Stimulated activated effector memory CD8-positive, alpha-beta T cell treated with anti-CD3 and anti-CD28 coated beads, Interleukin-12 subunit alpha, Interleukin-12 subunit beta, amount 100 ng/mL, for 72 hours (primary cell): ENCODE measurements around the gene GRIA4.
"Not testable (repeated sequence)": the region's sequence is repeated elsewhere in the genome, so short reads cannot be mapped to it uniquely, and the experiment has no call there.

Source experiments
- ATAC-seq: fragments of 150-1000 bp; cut with Tn5 transposase; 2 replicates; pipeline ENCODE4 v1.10.0; 2021
- DNase-seq, 2 donors: peaks; one replicate each; pipeline ENCODE4 v3.0.0; 2021 to 2022; ENCODE audit warnings: low spot score in 2 of 2
- H3K27ac Mint-ChIP-seq: one replicate; pipeline ENCODE4 v1.8.0; 2022; ENCODE audit warnings: mild to moderate bottlenecking, mixed read lengths
- H3K36me3 Mint-ChIP-seq: one replicate; pipeline ENCODE4 v1.8.0; 2022; ENCODE audit warnings: mild to moderate bottlenecking, mixed read lengths
- H3K4me1 Mint-ChIP-seq: one replicate; pipeline ENCODE4 v1.8.0; 2022; ENCODE audit warnings: mixed read lengths
- H3K4me3 Mint-ChIP-seq: one replicate; pipeline ENCODE4 v1.8.0; 2022; ENCODE audit warnings: mild to moderate bottlenecking, mixed read lengths
- H3K9me3 Mint-ChIP-seq: one replicate; pipeline ENCODE4 v1.8.0; 2022; ENCODE audit warnings: mixed read lengths

GRIA4 gene

DNA sequence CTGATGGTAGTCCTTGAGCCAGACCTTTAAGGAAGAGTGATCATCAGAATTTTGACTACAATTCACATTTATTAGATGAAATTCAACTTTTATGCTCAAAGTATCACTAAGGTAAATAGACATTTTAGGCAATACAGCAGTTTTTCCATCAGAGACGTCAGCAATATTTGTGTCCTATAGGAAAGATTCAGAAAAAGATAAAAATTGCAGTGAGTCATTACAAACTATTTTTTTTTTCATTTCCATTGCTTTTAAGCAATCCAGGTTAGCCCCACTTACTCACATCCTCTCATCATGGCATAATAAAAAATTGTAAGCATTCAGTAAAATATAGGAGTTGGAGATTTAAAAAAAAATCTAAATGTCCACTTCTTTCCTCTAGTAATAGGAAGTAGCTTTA is 365.3 kb downstream of the GRIA4 start:
- H3K4me3 Mint-ChIP-seq, result no peak overlapping the region
- H3K27ac Mint-ChIP-seq, result no peak overlapping the region
- H3K4me1 Mint-ChIP-seq, result no peaks in the 10 kb centered on the region
- no peaks in the 10 kb centered on the region for H3K9me3 Mint-ChIP-seq
- ATAC-seq, result no peak
- H3K36me3 Mint-ChIP-seq, result no peaks in the 10 kb centered on the region
- no peak for DNase-seq

DNA sequence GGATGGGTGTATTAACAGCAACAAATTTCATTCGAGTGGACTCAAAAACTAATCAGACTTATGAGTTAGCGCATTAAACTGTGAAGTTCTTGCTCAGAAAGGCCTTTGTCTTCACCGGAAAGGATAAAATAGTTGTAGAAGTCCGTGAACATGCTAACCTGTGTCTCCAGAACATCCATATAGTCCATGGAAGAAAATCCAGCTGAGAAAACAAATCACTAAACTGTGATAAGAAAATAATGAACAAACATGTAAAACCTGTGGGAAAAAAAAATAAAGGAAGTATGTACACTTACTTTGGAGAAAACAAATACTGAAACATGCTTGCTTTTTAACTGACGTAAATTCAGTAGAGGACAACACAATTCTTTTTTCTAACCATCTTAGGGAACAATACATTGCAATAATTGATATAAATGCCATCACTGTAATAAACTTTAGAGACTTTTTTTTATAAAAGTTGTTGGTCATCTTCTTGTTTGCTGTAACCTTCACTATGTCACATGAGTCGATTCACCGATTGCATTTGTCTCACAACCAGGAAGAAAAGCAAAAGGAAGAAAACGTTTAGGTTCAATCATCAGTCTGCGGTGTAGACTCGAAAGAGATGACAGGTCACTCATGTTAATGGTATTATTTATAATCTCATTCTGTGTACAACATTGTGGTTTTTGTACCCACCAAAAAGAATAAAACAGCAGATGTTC is 370.3 kb downstream of the GRIA4 start:
- Mint-ChIP-seq H3K9me3 (peaks cover 4% of the 10 kb centered on the region), H3K27ac (no peak overlapping the region), H3K36me3 (no peaks in the 10 kb centered on the region), H3K4me3 (no peak overlapping the region), H3K4me1 (no peaks in the 10 kb centered on the region)
- ATAC-seq (no peak), DNase-seq (no peak)

- no peak overlapping the region for H3K4me3 Mint-ChIP-seq
- ATAC-seq (no peak), DNase-seq (no peak)
- H3K36me3 Mint-ChIP-seq, result no peaks in the 10 kb centered on the region
- H3K4me1 Mint-ChIP-seq, result no peaks in the 10 kb centered on the region
- H3K27ac Mint-ChIP-seq, result no peak overlapping the region
- peaks cover 2% of the 10 kb centered on the region for H3K9me3 Mint-ChIP-seq
These were observed 376.7 kb downstream of the GRIA4 start for GRCh38 chr11:105986554-105986953.

DNA sequence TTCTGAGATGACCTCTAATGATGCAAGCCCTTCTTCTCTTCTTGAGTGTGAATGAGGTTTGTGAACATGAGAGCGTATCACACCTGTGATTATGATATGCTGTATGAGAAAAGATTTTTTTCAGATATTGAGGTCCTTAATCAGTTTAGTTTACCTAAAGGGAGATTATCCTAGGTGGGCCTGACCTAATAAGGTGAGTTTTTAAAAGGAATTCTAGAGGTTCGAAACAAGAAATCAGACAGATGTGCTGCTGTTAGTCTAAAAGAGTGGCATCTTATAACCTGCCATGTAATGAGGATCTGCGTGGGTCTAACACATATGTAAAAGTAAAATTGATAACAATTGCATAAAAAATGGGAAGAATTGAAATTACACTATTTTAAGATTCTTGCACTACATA is 378.3 kb downstream of the GRIA4 start:
- ATAC-seq (no peak), DNase-seq (no peak)
- H3K36me3 Mint-ChIP-seq, result no peaks in the 10 kb centered on the region
- peaks cover 5% of the 10 kb centered on the region for H3K9me3 Mint-ChIP-seq
- H3K4me1 Mint-ChIP-seq, result no peaks in the 10 kb centered on the region
- no peak overlapping the region for H3K27ac Mint-ChIP-seq
- no peak overlapping the region for H3K4me3 Mint-ChIP-seq

DNA sequence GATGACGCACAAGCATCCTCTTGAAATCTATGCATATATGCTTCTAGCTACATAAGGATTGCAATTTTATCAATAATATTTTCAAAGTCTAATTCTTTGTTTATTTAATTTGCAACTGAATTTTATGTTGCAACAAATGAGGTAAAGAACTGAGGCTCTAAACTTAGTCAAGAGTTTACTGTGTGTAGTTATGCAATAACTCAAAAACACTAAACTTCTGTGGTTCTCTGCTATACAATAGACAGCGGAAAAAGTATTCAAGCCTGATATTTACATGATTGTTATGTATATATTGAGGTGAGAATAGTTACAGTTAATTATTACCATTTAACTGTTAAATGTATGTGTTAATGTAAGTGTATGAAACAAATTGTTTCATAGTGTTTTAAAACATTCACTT is 379.3 kb downstream of the GRIA4 start:
- Mint-ChIP-seq H3K36me3 (no peaks in the 10 kb centered on the region), H3K27ac (no peak overlapping the region), H3K9me3 (peaks cover 9% of the 10 kb centered on the region), H3K4me3 (no peak overlapping the region), H3K4me1 (no peaks in the 10 kb centered on the region)
- DNase-seq (no peak), ATAC-seq (no peak)

DNA sequence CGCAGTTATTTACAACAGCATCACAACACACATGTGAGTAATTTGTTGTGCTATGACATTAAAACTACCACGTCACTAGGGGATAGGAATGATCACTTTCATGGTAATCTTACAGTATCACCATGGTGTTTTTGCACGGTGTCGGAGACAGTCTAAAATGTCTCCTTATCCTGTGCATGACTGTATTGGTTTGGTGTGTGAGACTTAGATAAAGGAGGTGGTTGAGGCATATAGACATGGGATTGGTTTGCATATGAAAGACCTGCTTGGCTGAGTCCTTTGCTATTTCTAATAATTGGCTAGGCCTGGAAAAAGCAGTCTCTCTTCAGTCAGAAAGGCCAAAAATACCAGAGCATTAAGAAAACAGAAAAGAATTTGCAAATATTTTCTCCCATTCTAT is 382.0 kb downstream of the GRIA4 start:
- DNase-seq, result no peak
- H3K4me1 Mint-ChIP-seq, result peaks cover 6% of the 10 kb centered on the region
- peaks cover 10% of the 10 kb centered on the region for H3K9me3 Mint-ChIP-seq
- H3K27ac Mint-ChIP-seq, result no peak overlapping the region
- ATAC-seq, result no peak
- no peak overlapping the region for H3K4me3 Mint-ChIP-seq
- peaks cover 3% of the 10 kb centered on the region for H3K36me3 Mint-ChIP-seq

DNA sequence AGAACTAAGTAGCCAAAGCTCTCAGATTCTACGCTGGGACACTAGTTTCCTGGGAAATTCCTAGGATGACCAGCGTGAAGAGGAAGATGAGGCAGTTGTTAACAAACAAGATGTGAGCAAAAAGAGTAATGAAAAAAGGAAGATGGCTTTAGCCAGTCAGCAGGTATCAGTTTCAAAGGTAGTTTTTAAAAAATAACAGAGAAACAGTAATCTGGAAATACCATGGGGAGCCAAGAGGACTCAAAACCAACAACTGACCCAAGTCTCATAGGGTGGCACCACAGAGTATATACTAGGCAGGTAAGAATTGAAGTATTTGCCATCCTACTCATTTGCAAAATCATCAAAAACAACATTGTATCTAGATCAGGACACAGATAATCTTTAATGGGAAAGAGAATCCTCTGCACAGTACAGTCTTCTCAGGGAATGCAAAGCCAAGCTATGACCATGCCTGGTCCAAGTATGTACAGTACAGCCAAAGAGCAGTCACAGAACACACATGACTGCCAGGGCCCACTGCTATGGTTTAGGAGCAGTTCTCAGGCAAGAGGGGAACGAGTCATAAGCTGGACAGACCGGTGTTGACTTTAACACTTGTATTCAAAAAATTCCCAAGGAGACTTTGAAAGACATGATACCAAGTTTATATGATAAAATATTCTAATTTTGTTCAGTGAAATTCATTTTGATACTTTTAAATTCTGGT is 391.6 kb downstream of the GRIA4 start:
- no peak for ATAC-seq
- peaks cover 26% of the 10 kb centered on the region for H3K36me3 Mint-ChIP-seq
- no peak overlapping the region for H3K4me3 Mint-ChIP-seq
- no peak overlapping the region for H3K27ac Mint-ChIP-seq
- DNase-seq, result no peak
- peaks cover 24% of the 10 kb centered on the region for H3K4me1 Mint-ChIP-seq
- H3K9me3 Mint-ChIP-seq, result peaks cover 12% of the 10 kb centered on the region

DNA sequence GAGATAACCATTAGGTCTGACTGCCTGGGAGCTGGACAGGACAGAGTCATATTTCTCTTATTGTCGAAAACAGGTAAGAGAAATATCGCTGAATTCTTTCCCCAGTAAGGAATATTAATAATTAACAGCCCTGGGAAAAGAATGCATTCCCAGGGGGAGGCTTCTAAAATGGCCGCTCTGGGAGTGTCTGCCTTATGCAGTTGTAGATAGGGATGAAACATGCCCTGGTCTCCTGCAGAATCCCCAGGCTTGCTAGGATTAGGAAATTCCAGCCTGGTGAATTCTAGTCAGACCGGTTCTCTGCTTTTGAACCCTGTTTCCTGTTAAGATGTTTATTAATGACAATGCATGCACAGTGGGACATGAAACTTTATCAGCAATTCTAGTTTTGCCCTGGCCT is 393.2 kb downstream of the GRIA4 start:
- ATAC-seq, H3K4me3 Mint-ChIP-seq, H3K27ac Mint-ChIP-seq, DNase-seq: not testable (repeated sequence)
- H3K36me3 Mint-ChIP-seq, result peaks cover 31% of the 10 kb centered on the region
- H3K9me3 Mint-ChIP-seq, result peaks cover 12% of the 10 kb centered on the region
- H3K4me1 Mint-ChIP-seq, result peaks cover 12% of the 10 kb centered on the region

DNA sequence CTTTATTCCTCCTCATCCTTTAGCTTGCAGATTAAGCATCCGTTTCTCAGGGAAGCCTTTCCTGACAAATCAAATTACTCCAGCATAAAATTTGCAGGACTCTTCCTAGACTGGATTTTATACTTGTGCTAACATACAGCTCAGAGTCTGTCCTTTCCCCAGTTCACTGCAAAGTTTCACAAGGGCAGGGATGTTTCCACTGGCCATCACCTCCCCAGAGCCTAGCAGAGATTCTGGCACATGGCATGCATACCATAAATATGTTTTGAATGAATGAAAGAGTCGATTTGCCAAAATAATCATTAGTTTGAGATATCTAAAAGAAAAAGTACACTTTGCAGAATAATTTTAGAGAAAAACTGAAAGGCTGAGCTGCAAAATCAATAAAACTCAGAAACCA is 401.6 kb downstream of the GRIA4 start:
- Mint-ChIP-seq H3K4me3 (no peak overlapping the region), H3K36me3 (peaks cover 72% of the 10 kb centered on the region), H3K27ac (no peak overlapping the region), H3K9me3 (no peaks in the 10 kb centered on the region), H3K4me1 (peaks cover 24% of the 10 kb centered on the region)
- ATAC-seq (no peak), DNase-seq (no peak)

DNA sequence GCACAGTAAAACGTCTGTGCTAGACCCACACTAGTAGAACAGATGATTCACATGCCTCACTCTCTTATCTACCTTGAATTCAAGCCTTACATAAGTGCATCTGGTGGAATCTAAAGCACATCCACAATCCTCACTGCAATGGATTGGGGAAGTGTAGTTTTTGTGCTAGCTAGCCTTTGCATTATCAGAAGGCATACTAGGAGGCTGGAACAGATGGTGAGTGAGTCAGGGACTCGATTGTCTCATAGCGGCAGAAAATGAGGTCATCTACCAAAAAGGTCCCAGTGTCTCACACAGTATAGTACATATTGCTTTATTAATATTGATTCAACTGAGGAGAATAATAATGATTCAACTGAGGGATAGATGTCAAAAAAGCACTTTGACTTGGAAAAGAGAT is 402.9 kb downstream of the GRIA4 start:
- ATAC-seq, result peak; percentile 70
- no peak for DNase-seq
- H3K27ac Mint-ChIP-seq, result no peak overlapping the region
- H3K4me1 Mint-ChIP-seq, result peaks cover 27% of the 10 kb centered on the region
- H3K9me3 Mint-ChIP-seq, result no peaks in the 10 kb centered on the region
- H3K36me3 Mint-ChIP-seq, result peaks cover 64% of the 10 kb centered on the region
- no peak overlapping the region for H3K4me3 Mint-ChIP-seq

DNA sequence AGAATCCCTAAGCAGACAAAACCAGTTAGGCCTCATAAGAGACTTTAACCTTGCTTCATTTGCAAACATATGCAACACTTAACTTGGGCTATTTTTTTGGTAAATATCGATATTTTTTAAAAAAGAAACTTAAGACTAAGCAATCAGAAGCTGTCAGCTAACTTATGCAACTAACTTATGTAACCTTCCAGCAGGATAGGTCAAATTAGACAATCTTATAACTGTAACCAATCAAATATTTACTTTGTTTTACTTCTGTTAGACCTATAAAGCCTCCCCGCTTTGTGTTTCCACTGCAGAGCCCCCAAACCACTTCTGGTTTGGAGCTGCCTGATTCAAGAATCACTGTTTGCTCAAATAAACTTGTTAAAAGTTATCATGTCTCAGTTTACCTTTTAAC is 404.2 kb downstream of the GRIA4 start:
- Mint-ChIP-seq H3K36me3 (peaks cover 53% of the 10 kb centered on the region), H3K27ac (no peak overlapping the region), H3K4me1 (peaks cover 36% of the 10 kb centered on the region), H3K9me3 (no peaks in the 10 kb centered on the region), H3K4me3 (no peak overlapping the region)
- no peak for ATAC-seq
- DNase-seq, result no peak

DNA sequence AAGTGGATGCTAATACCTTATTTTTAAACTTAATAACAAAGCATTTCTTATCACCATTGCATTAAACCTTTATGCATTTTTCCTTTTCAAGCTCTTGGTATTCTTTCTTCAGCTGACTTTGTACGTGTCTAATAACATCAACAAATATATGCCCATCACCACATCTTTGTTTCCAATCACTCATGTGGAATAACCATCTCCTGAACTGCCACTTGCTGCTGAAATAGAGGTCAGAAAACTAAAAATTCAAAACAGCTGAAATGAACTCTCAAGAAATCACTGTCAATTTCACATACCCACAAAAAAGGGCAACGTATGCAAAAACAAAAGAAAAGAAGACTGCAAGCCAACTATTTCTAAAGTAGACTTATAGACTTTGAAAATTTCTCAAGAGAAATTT is 404.7 kb downstream of the GRIA4 start:
- DNase-seq, result no peak
- no peaks in the 10 kb centered on the region for H3K9me3 Mint-ChIP-seq
- H3K36me3 Mint-ChIP-seq, result peaks cover 47% of the 10 kb centered on the region
- no peak overlapping the region for H3K27ac Mint-ChIP-seq
- H3K4me1 Mint-ChIP-seq, result peaks cover 42% of the 10 kb centered on the region
- H3K4me3 Mint-ChIP-seq, result no peak overlapping the region
- no peak for ATAC-seq

GRCh38 chr11:106015066-106015465 is 405.2 kb downstream of the GRIA4 start:
- ATAC-seq, result no peak
- Mint-ChIP-seq H3K9me3 (no peaks in the 10 kb centered on the region), H3K4me1 (peaks cover 46% of the 10 kb centered on the region), H3K4me3 (no peak overlapping the region), H3K36me3 (peaks cover 42% of the 10 kb centered on the region), H3K27ac (no peak overlapping the region)
- DNase-seq, result no peak

- peaks cover 44% of the 10 kb centered on the region for H3K4me1 Mint-ChIP-seq
- H3K36me3 Mint-ChIP-seq, result peaks cover 35% of the 10 kb centered on the region
- no peak for ATAC-seq
- H3K4me3 Mint-ChIP-seq, result no peak overlapping the region
- no peaks in the 10 kb centered on the region for H3K9me3 Mint-ChIP-seq
- DNase-seq, result no peak
- H3K27ac Mint-ChIP-seq, result no peak overlapping the region
These were observed 407.2 kb downstream of the GRIA4 start for GRCh38 chr11:106017093-106017492.

GRCh38 chr11:106021181-106021966 is 411.5 kb downstream of the GRIA4 start:
- ATAC-seq, result peak; percentile 3

More at GRCh38 chr11:106021181-106021966, 411.5 kb downstream of the GRIA4 start:
- peaks cover 28% of the 10 kb centered on the region for H3K36me3 Mint-ChIP-seq
- peak overlapping the region; percentile 95 for H3K27ac Mint-ChIP-seq
- H3K9me3 Mint-ChIP-seq, result peaks cover 2% of the 10 kb centered on the region
- no peak for DNase-seq
- H3K4me3 Mint-ChIP-seq, result peak overlapping the region; percentile 95
- H3K4me1 Mint-ChIP-seq, result peaks cover 48% of the 10 kb centered on the region
